Activated T-cell treated with anti-CD3 and anti-CD28 coated beads, Interleukin-2, amount 50 U/mL, for 72 hours (primary cell): ENCODE measurements around the gene KRT9. TPM values are rescaled to one million over a fixed set of nuclear protein-coding genes. Genes with fewer than 3 reads are reported as not detected.

Experiments
- ATAC-seq, 2 donors: fragments of 150-1000 bp; cut with Tn5 transposase; replicated peaks in 1 of 2; 2 replicates each; pipeline ENCODE4 v1.10.0; 2021; ENCODE audit warnings: moderate library complexity in 2 of 2, mild to moderate bottlenecking in 1 of 2
- DNase-seq, 2 donors: peaks; one replicate each; pipeline ENCODE4 v3.0.0; 2021 to 2022; ENCODE audit warnings: mixed read lengths in 1 of 2
- H3K27ac Mint-ChIP-seq: one replicate; pipeline ENCODE4 v1.8.0; 2022; ENCODE audit warnings: mild to moderate bottlenecking, moderate library complexity, mixed read lengths
- H3K27me3 Mint-ChIP-seq: one replicate; pipeline ENCODE4 v1.8.0; 2022; ENCODE audit warnings: low read depth, mixed read lengths
- H3K36me3 Mint-ChIP-seq, 2 donors: one replicate each; pipeline ENCODE4 v1.8.0; 2022; ENCODE audit warnings: mixed read lengths in 2 of 2, mild to moderate bottlenecking in 1 of 2; ENCODE audit not compliant: insufficient read depth in 2 of 2
- H3K4me1 Mint-ChIP-seq: one replicate; pipeline ENCODE4 v1.8.0; 2022; ENCODE audit warnings: low read depth, mixed read lengths
- H3K4me3 Mint-ChIP-seq, 2 donors: one replicate each; pipeline ENCODE4 v1.8.0; 2022; ENCODE audit warnings: mild to moderate bottlenecking in 2 of 2, mixed read lengths in 2 of 2, moderate library complexity in 2 of 2
- H3K9me3 Mint-ChIP-seq, 2 donors: one replicate each; pipeline ENCODE4 v1.8.0; 2022; ENCODE audit warnings: mixed read lengths in 2 of 2
- total RNA-seq, 2 donors: library from RNA; stranded (reverse); gene quantifications; one replicate each; pipeline ENCODE4 v1.2.3, GENCODE V29; 2022

Gene KRT9
- total RNA-seq, 2 donors from 2014 or later = not detected

GRCh38 chr17:41533613-41534012 lies 38.2 kb downstream of the KRT9 start:
- no peaks in the 10 kb centered on the region for H3K36me3 Mint-ChIP-seq
- H3K4me3 Mint-ChIP-seq = no peak overlapping the region
- H3K27ac Mint-ChIP-seq = no peak overlapping the region
- ATAC-seq (no peak), DNase-seq (no peak)
- peaks cover 50% of the 10 kb centered on the region for H3K27me3 Mint-ChIP-seq
- peaks cover 7% of the 10 kb centered on the region for H3K4me1 Mint-ChIP-seq
- H3K9me3 Mint-ChIP-seq = no peaks in the 10 kb centered on the region

DNA sequence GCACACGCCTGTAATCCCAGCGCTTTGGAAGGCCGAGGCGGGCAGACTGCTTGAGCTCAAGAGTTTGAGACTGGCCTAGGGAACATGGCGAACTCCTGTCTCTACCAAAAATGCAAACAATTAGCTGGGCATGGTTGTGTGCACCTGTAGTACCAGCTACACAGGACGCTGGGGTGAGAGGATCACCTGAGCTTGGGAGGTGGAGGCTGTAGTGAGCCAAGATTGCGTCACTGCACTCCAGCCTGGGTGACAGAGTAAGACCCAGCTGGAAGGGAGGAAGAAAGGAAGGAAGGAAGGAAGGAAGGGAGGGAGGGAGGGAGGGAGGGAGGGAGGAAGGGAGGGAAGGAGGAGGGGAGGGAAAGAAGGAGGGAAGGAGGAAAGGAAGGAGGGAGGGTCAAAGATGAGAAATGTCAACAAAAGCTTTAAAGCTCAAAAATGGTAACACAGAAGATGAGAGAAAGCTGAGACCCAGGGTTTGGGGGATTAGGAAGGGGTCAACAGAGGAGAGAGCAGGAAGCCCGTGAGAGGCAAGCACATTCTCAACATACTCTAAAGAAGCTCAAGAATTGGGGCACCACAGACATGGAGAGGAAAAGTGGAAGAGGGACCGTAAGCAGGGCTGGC lies 38.8 kb downstream of the KRT9 start:
- peaks cover 11% of the 10 kb centered on the region for H3K4me1 Mint-ChIP-seq
- H3K9me3 Mint-ChIP-seq = no peaks in the 10 kb centered on the region
- no peak overlapping the region for H3K27ac Mint-ChIP-seq
- peaks cover 56% of the 10 kb centered on the region for H3K27me3 Mint-ChIP-seq
- ATAC-seq (no peak), DNase-seq (no peak)
- H3K4me3 Mint-ChIP-seq = no peak overlapping the region
- no peaks in the 10 kb centered on the region for H3K36me3 Mint-ChIP-seq

- Mint-ChIP-seq H3K9me3 (no peaks in the 10 kb centered on the region), H3K36me3 (no peaks in the 10 kb centered on the region), H3K4me1 (peaks cover 11% of the 10 kb centered on the region), H3K4me3 (no peak overlapping the region), H3K27ac (no peak overlapping the region), H3K27me3 (peaks cover 55% of the 10 kb centered on the region)
- ATAC-seq (no peak), DNase-seq (no peak)
These were observed 39.9 kb downstream of the KRT9 start for GRCh38 chr17:41531993-41532392.

GRCh38 chr17:41530062-41531048 lies 41.5 kb downstream of the KRT9 start:
- no peak overlapping the region for H3K27ac Mint-ChIP-seq
- H3K4me1 Mint-ChIP-seq = peaks cover 11% of the 10 kb centered on the region
- DNase-seq (no peak), ATAC-seq (no peak)
- H3K36me3 Mint-ChIP-seq = no peaks in the 10 kb centered on the region
- H3K9me3 Mint-ChIP-seq = no peaks in the 10 kb centered on the region
- no peak overlapping the region for H3K4me3 Mint-ChIP-seq
- peaks cover 62% of the 10 kb centered on the region for H3K27me3 Mint-ChIP-seq

DNA sequence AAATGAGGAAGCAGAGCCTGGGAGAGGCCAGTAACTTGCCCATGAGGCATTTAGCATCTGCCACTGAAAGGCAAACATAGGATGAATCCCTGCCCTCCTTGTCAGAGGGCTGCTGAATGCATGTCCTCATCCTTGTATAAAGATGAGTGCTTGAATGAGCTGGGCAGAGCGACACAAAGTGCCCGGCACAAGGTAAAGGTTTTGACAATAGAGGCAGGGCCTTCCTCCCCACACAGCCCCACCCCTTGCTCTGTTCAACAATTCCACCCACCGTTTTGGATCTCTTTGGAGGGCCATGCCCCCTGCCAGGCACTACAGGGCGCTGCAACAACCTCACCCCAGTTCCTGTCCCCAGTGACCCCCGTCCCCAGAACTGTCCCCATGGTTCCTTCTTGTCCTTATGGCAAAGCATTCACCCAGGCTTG lies 42.4 kb downstream of the KRT9 start:
- H3K27ac Mint-ChIP-seq = no peak overlapping the region
- no peaks in the 10 kb centered on the region for H3K9me3 Mint-ChIP-seq
- peaks cover 11% of the 10 kb centered on the region for H3K4me1 Mint-ChIP-seq
- no peaks in the 10 kb centered on the region for H3K36me3 Mint-ChIP-seq
- H3K27me3 Mint-ChIP-seq = peaks cover 62% of the 10 kb centered on the region
- DNase-seq = no peak
- no peak for ATAC-seq
- H3K4me3 Mint-ChIP-seq = peak overlapping the region in 1 of 2 donors; percentile 29

GRCh38 chr17:41528959-41529353 lies 42.9 kb downstream of the KRT9 start:
- no peak for DNase-seq
- no peak for ATAC-seq
- Mint-ChIP-seq H3K9me3 (no peaks in the 10 kb centered on the region), H3K4me3 (peak overlapping the region in 1 of 2 donors; percentile 68), H3K27me3 (peaks cover 62% of the 10 kb centered on the region), H3K27ac (no peak overlapping the region), H3K36me3 (no peaks in the 10 kb centered on the region), H3K4me1 (peaks cover 11% of the 10 kb centered on the region)

- peak overlapping the region; percentile 43 to 60 for H3K4me3 Mint-ChIP-seq
- H3K27ac Mint-ChIP-seq = no peak overlapping the region
- H3K9me3 Mint-ChIP-seq = no peaks in the 10 kb centered on the region
- peak in 1 of 2 donors; percentile 33 for ATAC-seq
- DNase-seq = no peak
- H3K27me3 Mint-ChIP-seq = peaks cover 51% of the 10 kb centered on the region
- H3K36me3 Mint-ChIP-seq = no peaks in the 10 kb centered on the region
- peaks cover 11% of the 10 kb centered on the region for H3K4me1 Mint-ChIP-seq
These were observed 44.5 kb downstream of the KRT9 start for GRCh38 chr17:41527063-41528023.

DNA sequence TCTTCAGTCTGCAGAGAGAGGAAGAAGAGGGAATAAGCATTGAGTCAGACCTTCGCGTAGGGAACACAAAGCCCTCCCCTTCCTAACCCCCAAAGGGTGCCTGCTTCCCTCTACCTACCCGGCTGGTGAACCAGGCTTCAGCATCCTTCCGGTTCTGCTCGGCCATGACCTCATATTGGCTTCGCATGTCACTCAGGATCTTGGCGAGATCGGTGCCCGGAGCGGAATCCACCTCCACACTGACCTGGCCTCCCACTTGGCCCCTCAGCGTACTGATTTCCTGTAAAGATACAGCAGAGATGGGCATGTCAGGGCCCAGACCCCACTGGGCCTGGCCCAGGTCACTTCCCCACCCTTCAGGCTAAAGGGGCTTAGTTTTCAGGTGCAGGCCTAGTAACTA lies 47.6 kb downstream of the KRT9 start:
- Mint-ChIP-seq H3K27ac (no peak overlapping the region), H3K4me3 (no peak overlapping the region), H3K9me3 (no peaks in the 10 kb centered on the region), H3K27me3 (peaks cover 28% of the 10 kb centered on the region), H3K4me1 (peaks cover 10% of the 10 kb centered on the region), H3K36me3 (no peaks in the 10 kb centered on the region)
- ATAC-seq = no peak
- DNase-seq = no peak

GRCh38 chr17:41523787-41524186 lies 48.1 kb downstream of the KRT9 start:
- Mint-ChIP-seq H3K4me1 (peaks cover 5% of the 10 kb centered on the region), H3K4me3 (no peak overlapping the region), H3K27ac (no peak overlapping the region), H3K36me3 (no peaks in the 10 kb centered on the region), H3K9me3 (no peaks in the 10 kb centered on the region), H3K27me3 (peaks cover 23% of the 10 kb centered on the region)
- ATAC-seq (no peak), DNase-seq (no peak)

- Mint-ChIP-seq H3K4me1 (peaks cover under 1% of the 10 kb centered on the region), H3K27ac (no peak overlapping the region), H3K4me3 (no peak overlapping the region), H3K36me3 (no peaks in the 10 kb centered on the region), H3K9me3 (no peaks in the 10 kb centered on the region), H3K27me3 (peaks cover 18% of the 10 kb centered on the region)
- no peak for ATAC-seq
- DNase-seq = no peak
These were observed 48.6 kb downstream of the KRT9 start for GRCh38 chr17:41523225-41523593.

DNA sequence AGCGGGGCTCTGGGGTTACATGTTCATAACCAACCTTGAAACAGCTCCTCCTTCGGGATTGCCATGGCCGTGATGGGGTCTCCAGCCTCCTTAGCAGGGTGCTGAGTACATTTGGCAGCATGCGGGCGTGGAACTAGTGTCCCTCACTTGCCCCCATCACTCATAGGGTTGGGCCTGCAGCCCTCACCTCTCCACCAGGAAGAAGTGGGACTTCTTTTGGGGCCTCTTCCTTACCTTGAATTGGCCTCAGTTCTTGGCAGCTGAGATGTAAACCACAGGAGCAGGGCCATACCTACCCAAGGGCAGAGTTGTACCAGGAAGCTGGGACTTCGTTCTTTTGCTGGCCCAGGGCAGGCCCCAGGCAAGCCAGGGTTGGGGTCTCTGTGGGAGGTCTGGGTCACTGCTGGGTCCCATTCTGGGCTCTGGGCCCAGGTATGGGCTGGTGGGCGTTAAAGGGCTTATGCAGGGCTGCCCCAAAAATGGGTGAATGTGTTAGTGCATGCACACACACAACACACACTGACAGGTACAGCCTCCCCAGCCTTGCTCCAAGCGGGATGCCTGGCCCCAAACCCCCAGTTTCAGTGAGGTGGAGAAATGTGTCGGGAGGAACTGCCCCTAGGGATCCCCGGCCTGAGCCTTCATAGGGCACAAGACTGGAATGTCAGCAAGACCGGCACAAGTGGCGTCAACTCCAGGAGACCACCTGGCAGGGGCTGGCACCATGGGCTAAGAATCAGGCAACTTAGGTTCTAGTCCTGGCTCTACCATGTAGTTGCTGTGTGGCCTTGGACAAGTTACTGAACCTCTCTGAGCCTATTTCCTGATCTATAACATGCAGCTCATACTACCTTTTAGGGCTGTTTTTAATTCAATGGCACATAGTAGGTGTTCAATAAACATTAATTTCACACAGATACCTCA lies 49.3 kb downstream of the KRT9 start:
- H3K27ac Mint-ChIP-seq = no peak overlapping the region
- peaks cover 16% of the 10 kb centered on the region for H3K27me3 Mint-ChIP-seq
- no peak for ATAC-seq
- H3K4me1 Mint-ChIP-seq = no peaks in the 10 kb centered on the region
- DNase-seq = no peak
- no peaks in the 10 kb centered on the region for H3K9me3 Mint-ChIP-seq
- H3K4me3 Mint-ChIP-seq = no peak overlapping the region
- no peaks in the 10 kb centered on the region for H3K36me3 Mint-ChIP-seq
